HEK293T (cell line): ENCODE data around the gene MTERF4.

Experiments used
- CTCF ChIA-PET: fragments of 350-600 bp; formaldehyde crosslinking; extraction: SDS; loops from one replicate; lab custom pipeline; 2021; ENCODE audit warnings: antibody characterized with exemption, inconsistent platforms; lab: Yijun Ruan, JAX
- POLR2A ChIA-PET: fragments of 350-600 bp; formaldehyde crosslinking; extraction: SDS; loops from one replicate; lab custom pipeline; 2020; ENCODE audit warnings: antibody characterized with exemption, inconsistent platforms; lab: Yijun Ruan, JAX
- DNase-seq: peaks from one replicate; pipeline ENCODE4 v3.0.0; 2012; ENCODE audit warnings: mixed read lengths; ENCODE audit errors: extremely low spot score
- ARNT ChIP-seq: fragments of 450-650 bp; IDR thresholded peaks from 2 replicates; pipeline ENCODE4 v1.6.1; 2017; ENCODE audit warnings: mild to moderate bottlenecking
- BHLHE40 ChIP-seq: fragments of 450-650 bp; IDR thresholded peaks from 2 replicates; pipeline ENCODE4 v1.6.1; 2016; ENCODE audit warnings: mild to moderate bottlenecking, moderate library complexity, borderline replicate concordance
- CTBP1 ChIP-seq: fragments of 450-650 bp; IDR thresholded peaks from 2 replicates; pipeline ENCODE4 v1.6.1; 2016; ENCODE audit warnings: borderline replicate concordance
- ELF4 ChIP-seq: fragments of 450-650 bp; IDR thresholded peaks from 2 replicates; pipeline ENCODE4 v1.6.1; 2017; ENCODE audit warnings: antibody characterized with exemption
- FOXA1 ChIP-seq: fragments of 450-650 bp; IDR thresholded peaks from 2 replicates; pipeline ENCODE4 v1.6.1; 2016; ENCODE audit warnings: mild to moderate bottlenecking
- FOXK2 ChIP-seq: fragments of 450-650 bp; IDR thresholded peaks from 2 replicates; pipeline ENCODE4 v1.6.1; 2016; ENCODE audit warnings: mild to moderate bottlenecking
- FOXM1 ChIP-seq: fragments of 450-650 bp; IDR thresholded peaks from 2 replicates; pipeline ENCODE4 v1.6.1; 2017; ENCODE audit warnings: mild to moderate bottlenecking, borderline replicate concordance
- HDGF ChIP-seq: fragments of 450-650 bp; IDR thresholded peaks from 2 replicates; pipeline ENCODE4 v1.6.1; 2017; ENCODE audit warnings: antibody characterized with exemption, borderline replicate concordance
- L3MBTL2 ChIP-seq: fragments of 450-650 bp; conservative IDR thresholded peaks from 2 replicates; pipeline ENCODE4 v1.6.1; 2016; ENCODE audit warnings: mild to moderate bottlenecking
- LEF1 ChIP-seq: fragments of 450-650 bp; IDR thresholded peaks from 2 replicates; pipeline ENCODE4 v1.6.1; 2017; ENCODE audit warnings: mild to moderate bottlenecking, borderline replicate concordance
- NFRKB ChIP-seq: fragments of 450-650 bp; IDR thresholded peaks from 2 replicates; pipeline ENCODE4 v1.6.1; 2016; ENCODE audit warnings: mild to moderate bottlenecking, moderate library complexity
- PKNOX1 ChIP-seq: fragments of 450-650 bp; IDR thresholded peaks from 2 replicates; pipeline ENCODE4 v1.6.1; 2016
- SP1 ChIP-seq: fragments of 450-650 bp; IDR thresholded peaks from 2 replicates; pipeline ENCODE4 v1.6.1; 2017
- SUZ12 ChIP-seq: fragments of 450-650 bp; IDR thresholded peaks from 2 replicates; pipeline ENCODE4 v1.6.1; 2016; ENCODE audit warnings: mild to moderate bottlenecking
- TARDBP ChIP-seq: fragments of 450-650 bp; IDR thresholded peaks from 2 replicates; pipeline ENCODE4 v1.6.1; 2016
- ZNF384 ChIP-seq: fragments of 450-650 bp; IDR thresholded peaks from 2 replicates; pipeline ENCODE4 v1.6.1; 2016

The MTERF4 gene

GRCh38 chr2:241088376-241088775, 13.7 kb downstream of the MTERF4 start:
- DNase-seq, result no peak
- ChIA-PET POLR2A (interaction anchor here (2.1 kb wide), 1 partner anchor 13 kb away, joined by 7 read pairs; the partner anchor contains the start of gene MTERF4), CTCF (no interaction called here)
- TF ChIP-seq SUZ12, result no peak
- TF ChIP-seq L3MBTL2, result no peak
- TF ChIP-seq PKNOX1, result no peak

- ChIA-PET CTCF (no interaction called here), POLR2A (interaction anchor here (2.1 kb wide), 1 partner anchor 14 kb away, joined by 7 read pairs; the partner anchor contains the start of gene MTERF4)
These were observed 14.4 kb downstream of the MTERF4 start for GRCh38 chr2:241087420-241088268.

GRCh38 chr2:241084856-241085444, 17.1 kb downstream of the MTERF4 start:
- CTCF ChIA-PET, result no interaction called here
- POLR2A ChIA-PET, result no interaction called here
- DNase-seq, result no peak
- TF ChIP-seq PKNOX1, result peak; percentile 15; the same call in 1 of the 2 replicates
- no peak for TF ChIP-seq ARNT

More at GRCh38 chr2:241087420-241088268, 14.4 kb downstream of the MTERF4 start:
- no peak for TF ChIP-seq LEF1
- TF ChIP-seq TARDBP, result no peak
- no peak for TF ChIP-seq PKNOX1
- no peak for TF ChIP-seq SP1
- no peak for TF ChIP-seq FOXK2
- no peak for TF ChIP-seq SUZ12
- no peak for TF ChIP-seq L3MBTL2
- TF ChIP-seq FOXA1, result no peak
- TF ChIP-seq ZNF384, result no peak
- TF ChIP-seq NFRKB, result no peak
- no peak for TF ChIP-seq HDGF
- no peak for TF ChIP-seq BHLHE40
- TF ChIP-seq CTBP1, result no peak
- no peak for TF ChIP-seq ELF4
- TF ChIP-seq FOXM1, result no peak
- no peak for TF ChIP-seq ARNT
- DNase-seq, result no peak

- POLR2A ChIA-PET, result no interaction called here
- no peak for TF ChIP-seq CTBP1
- TF ChIP-seq ELF4, result no peak
- no peak for TF ChIP-seq FOXA1
- no peak for TF ChIP-seq L3MBTL2
- TF ChIP-seq HDGF, result no peak
- no peak for TF ChIP-seq FOXM1
- TF ChIP-seq PKNOX1, result no peak
- no peak for TF ChIP-seq SP1
- TF ChIP-seq ARNT, result no peak
- no peak for TF ChIP-seq TARDBP
- TF ChIP-seq FOXK2, result no peak
- TF ChIP-seq LEF1, result no peak
- no peak for TF ChIP-seq NFRKB
- TF ChIP-seq BHLHE40, result no peak
- TF ChIP-seq ZNF384, result no peak
- no peak for TF ChIP-seq SUZ12
- DNase-seq, result no peak
- CTCF ChIA-PET, result no interaction called here
These were observed 19.0 kb downstream of the MTERF4 start for GRCh38 chr2:241083091-241083415.

GRCh38 chr2:241082341-241083090, 19.6 kb downstream of the MTERF4 start:
- TF ChIP-seq TARDBP (no peak), BHLHE40 (no peak), FOXA1 (no peak), CTBP1 (no peak), ARNT (no peak), HDGF (no peak), L3MBTL2 (no peak), PKNOX1 (no peak), ZNF384 (no peak), ELF4 (no peak), SP1 (no peak), FOXK2 (no peak), LEF1 (no peak), NFRKB (no peak), FOXM1 (no peak)
- POLR2A ChIA-PET, result no interaction called here
- no peak for DNase-seq
- CTCF ChIA-PET, result no interaction called here
